GM19452 (cell line): Measurements from ENCODE around the gene GOT1.

Experiments
- ATAC-seq: cut with Tn5 transposase; IDR thresholded peaks from one replicate; pipeline ENCODE4 v1.9.1; 2021; ENCODE audit not compliant: unreplicated experiment

GOT1 gene

GRCh38 chr10:99360934-99361333, 69.5 kb downstream of the GOT1 start:
- ATAC-seq: no peak

DNA sequence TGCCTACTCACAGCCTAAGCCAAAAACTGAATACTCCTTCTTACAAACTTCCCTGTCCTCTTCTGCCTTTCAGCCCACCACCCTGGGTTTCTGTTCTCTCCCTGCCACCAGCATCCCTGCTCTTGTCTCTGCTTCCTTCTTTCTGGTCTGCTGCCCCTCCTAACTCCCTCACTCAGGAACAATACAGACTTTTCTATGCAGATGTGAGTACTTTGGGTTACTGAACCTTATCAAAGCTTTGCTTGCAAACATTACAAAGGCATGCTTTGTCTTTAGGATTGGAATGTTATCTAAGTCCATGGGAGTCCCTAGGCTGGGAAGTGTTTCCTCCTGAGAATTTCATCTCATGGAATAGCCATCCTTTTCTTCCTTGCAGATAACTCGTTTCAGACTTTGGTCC, 72.3 kb downstream of the GOT1 start:
- no peak for ATAC-seq

DNA sequence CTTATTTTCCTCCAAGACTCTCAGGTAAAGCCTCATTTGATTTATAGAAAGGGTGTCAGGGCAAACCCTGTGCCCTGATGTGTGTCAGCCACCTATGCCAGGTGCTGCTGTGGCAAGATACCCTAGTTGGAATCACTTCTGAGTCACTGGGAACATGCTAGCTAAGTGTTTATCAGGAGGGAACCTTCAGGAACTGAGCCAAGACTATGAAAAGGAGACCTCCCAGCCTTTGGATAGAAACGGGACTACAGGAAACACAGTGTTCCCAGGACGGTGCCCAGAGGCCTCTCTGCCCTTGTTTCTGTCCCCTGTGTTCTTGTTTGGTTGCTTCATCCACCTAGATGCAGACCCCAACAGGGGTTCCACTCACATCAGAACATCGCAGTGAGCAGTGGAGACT, 72.7 kb downstream of the GOT1 start:
- ATAC-seq: no peak

- no peak for ATAC-seq
Measured at GRCh38 chr10:99353182-99353581, 77.2 kb downstream of the GOT1 start.

DNA sequence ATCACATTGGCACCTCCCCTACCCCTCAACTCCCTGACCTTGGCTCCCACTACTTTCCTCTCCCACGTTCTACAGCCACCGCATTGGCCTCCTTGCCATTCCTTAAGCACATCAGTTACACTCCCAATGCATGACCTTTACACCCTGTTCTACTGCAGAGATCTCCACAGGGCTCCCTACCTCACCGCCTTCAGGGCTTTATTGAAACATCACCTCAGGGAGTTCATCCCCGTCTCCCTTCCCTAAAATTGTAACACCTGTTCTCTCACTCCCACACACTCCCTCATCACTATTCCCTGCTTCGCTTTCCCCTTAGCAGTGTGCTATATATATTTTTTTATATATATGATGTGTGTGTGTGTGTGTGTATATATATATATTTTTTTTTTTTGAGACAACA, 82.8 kb downstream of the GOT1 start:
- no peak for ATAC-seq
